Suprapubic skin (tissue), 4 donors: ENCODE data around the gene NDUFS8. TPM values are rescaled to one million over a fixed set of nuclear protein-coding genes. Genes with fewer than 3 reads are reported as not detected.

Source experiments
- DNase-seq, 2 donors: peaks; one replicate each; pipeline ENCODE4 v3.0.0-alpha.2; 2019; ENCODE audit warnings: low spot score in 2 of 2
- H3K27ac ChIP-seq: fragments of 200-600 bp; sonication (generic); one replicate; pipeline ENCODE4 v1.5.1; 2019
- H3K27me3 ChIP-seq: fragments of 200-600 bp; sonication (generic); one replicate; pipeline ENCODE4 v1.5.1; 2019
- H3K36me3 ChIP-seq: fragments of 200-600 bp; sonication (generic); one replicate; pipeline ENCODE4 v1.5.1; 2019
- H3K4me1 ChIP-seq: fragments of 200-600 bp; sonication (generic); one replicate; pipeline ENCODE4 v1.5.1; 2019
- H3K4me3 ChIP-seq: fragments of 200-600 bp; sonication (generic); one replicate; pipeline ENCODE4 v1.5.1; 2019; ENCODE audit warnings: mild to moderate bottlenecking
- H3K9me3 ChIP-seq: fragments of 200-600 bp; sonication (generic); one replicate; pipeline ENCODE4 v1.5.1; 2019
- EP300 ChIP-seq: sonication (generic); formaldehyde crosslinking; IDR thresholded peaks from one replicate; pipeline ENCODE4 v1.6.1; 2017; ENCODE audit warnings: antibody characterized with exemption
- POLR2A ChIP-seq, 2 donors: fragments of 450-650 bp; IDR thresholded peaks; one replicate each; pipeline ENCODE4 v1.6.1; 2017; ENCODE audit warnings: antibody characterized with exemption in 2 of 2, mild to moderate bottlenecking in 2 of 2, moderate library complexity in 2 of 2
- POLR2AphosphoS5 ChIP-seq, 3 donors: sonication (generic); formaldehyde crosslinking; IDR thresholded peaks; one replicate each; pipeline ENCODE4 v1.6.1; 2017; ENCODE audit warnings: antibody characterized with exemption in 3 of 3
- WGBS: methylation state at CpG from one replicate; pipeline ENCODE4 v1.1.5; 2018; 5-methylcytosine and 5-hydroxymethylcytosine counted together
- total RNA-seq, 4 donors: library from RNA; depleted of rRNA; stranded (reverse); fragments of >200 nt; gene quantifications; one replicate each; pipeline ENCODE4 v1.1.0, GENCODE V29; 2016
- TF ChIP-seq, protein P1 (sequence below), 2 donors: fragments of 200-600 bp in 1 of 2; fragments of 450-650 bp in 1 of 2; sonication (generic) in 1 of 2; IDR thresholded peaks; one replicate each; pipeline ENCODE4 v1.5.1; 2016 to 2019; ENCODE audit warnings: antibody characterized with exemption in 2 of 2, mild to moderate bottlenecking in 1 of 2, moderate library complexity in 1 of 2

The NDUFS8 gene
- total RNA-seq, 4 donors from 2014 or later, result 90.8 to 155 (median 148) TPM

GRCh38 chr11:68056317-68057285 lies 26.1 kb downstream of the NDUFS8 start:
- 91% methylated on average over 12 of the region's 12 CpGs for WGBS
- H3K27ac ChIP-seq, result no peak overlapping the region
- no peaks in the 10 kb centered on the region for H3K4me1 ChIP-seq
- H3K4me3 ChIP-seq, result no peak overlapping the region
- DNase-seq, result no peak
- no peaks in the 10 kb centered on the region for H3K9me3 ChIP-seq
- TF ChIP-seq POLR2A (IDR thresholded peaks at IDR 0.05) (no peak), POLR2AphosphoS5 (IDR thresholded peaks at IDR 0.05) (no peak), EP300 (no peak)
- TF ChIP-seq, protein P1, sequence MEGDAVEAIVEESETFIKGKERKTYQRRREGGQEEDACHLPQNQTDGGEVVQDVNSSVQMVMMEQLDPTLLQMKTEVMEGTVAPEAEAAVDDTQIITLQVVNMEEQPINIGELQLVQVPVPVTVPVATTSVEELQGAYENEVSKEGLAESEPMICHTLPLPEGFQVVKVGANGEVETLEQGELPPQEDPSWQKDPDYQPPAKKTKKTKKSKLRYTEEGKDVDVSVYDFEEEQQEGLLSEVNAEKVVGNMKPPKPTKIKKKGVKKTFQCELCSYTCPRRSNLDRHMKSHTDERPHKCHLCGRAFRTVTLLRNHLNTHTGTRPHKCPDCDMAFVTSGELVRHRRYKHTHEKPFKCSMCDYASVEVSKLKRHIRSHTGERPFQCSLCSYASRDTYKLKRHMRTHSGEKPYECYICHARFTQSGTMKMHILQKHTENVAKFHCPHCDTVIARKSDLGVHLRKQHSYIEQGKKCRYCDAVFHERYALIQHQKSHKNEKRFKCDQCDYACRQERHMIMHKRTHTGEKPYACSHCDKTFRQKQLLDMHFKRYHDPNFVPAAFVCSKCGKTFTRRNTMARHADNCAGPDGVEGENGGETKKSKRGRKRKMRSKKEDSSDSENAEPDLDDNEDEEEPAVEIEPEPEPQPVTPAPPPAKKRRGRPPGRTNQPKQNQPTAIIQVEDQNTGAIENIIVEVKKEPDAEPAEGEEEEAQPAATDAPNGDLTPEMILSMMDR (IDR thresholded peaks at IDR 0.05), result no peak
- H3K36me3 ChIP-seq, result peaks cover 17% of the 10 kb centered on the region
- no peaks in the 10 kb centered on the region for H3K27me3 ChIP-seq

DNA sequence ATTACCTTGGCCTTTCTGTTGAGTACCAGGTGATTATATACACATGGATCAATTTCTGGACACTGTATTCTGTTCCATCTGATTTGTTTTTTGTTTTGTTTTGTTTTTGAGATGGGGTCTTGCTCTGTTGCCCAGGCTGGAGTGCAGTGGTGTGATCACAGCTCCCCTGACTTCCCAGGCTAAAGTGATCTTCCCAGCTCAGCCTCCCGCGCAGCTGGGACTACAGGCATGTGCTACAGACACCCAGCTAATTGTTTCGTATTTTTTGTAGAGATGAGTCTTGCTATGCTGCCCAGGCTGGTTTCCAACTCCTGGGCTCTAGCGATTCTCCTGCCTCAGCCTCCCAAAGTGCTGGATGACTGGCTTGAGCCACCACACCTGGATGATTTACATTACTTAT lies 27.3 kb downstream of the NDUFS8 start:
- Histone ChIP-seq H3K4me1 (no peaks in the 10 kb centered on the region), H3K9me3 (no peaks in the 10 kb centered on the region), H3K27ac (no peak overlapping the region), H3K36me3 (peaks cover 20% of the 10 kb centered on the region), H3K27me3 (no peaks in the 10 kb centered on the region), H3K4me3 (no peak overlapping the region)
- no peak for TF ChIP-seq POLR2AphosphoS5 (IDR thresholded peaks at IDR 0.05)
- TF ChIP-seq, protein P1 (IDR thresholded peaks at IDR 0.05), result no peak
- no peak for TF ChIP-seq POLR2A (IDR thresholded peaks at IDR 0.05)
- 95% methylated on average over 4 of the region's 4 CpGs for WGBS
- no peak for DNase-seq

DNA sequence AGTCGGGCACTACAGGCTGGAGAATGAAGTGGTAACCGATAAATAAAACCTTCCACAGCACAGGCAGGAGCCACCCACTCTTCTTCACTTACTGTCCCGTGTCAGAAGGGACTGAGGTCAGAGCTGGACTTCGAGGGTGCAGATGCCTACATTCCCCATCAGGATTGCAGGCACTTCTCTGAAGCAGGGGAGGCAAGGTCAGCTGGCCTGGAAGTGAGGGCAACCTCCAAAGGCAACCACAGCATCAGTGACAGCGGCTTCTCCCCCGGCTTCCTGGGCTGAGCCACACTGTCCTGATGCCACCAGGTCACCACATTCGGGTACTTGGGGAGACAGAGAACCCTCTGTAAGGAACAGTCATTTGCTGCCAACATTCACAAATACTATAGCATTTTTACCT lies 31.0 kb downstream of the NDUFS8 start:
- H3K9me3 ChIP-seq, result no peaks in the 10 kb centered on the region
- H3K4me3 ChIP-seq, result no peak overlapping the region
- peaks cover 50% of the 10 kb centered on the region for H3K36me3 ChIP-seq
- DNase-seq, result no peak
- H3K27ac ChIP-seq, result no peak overlapping the region
- H3K4me1 ChIP-seq, result no peaks in the 10 kb centered on the region
- TF ChIP-seq, protein P1 (IDR thresholded peaks at IDR 0.05), result no peak
- TF ChIP-seq EP300 (no peak), POLR2AphosphoS5 (IDR thresholded peaks at IDR 0.05) (no peak), POLR2A (IDR thresholded peaks at IDR 0.05) (no peak)
- no peaks in the 10 kb centered on the region for H3K27me3 ChIP-seq
- WGBS, result 91% methylated on average over 7 of the region's 7 CpGs

DNA sequence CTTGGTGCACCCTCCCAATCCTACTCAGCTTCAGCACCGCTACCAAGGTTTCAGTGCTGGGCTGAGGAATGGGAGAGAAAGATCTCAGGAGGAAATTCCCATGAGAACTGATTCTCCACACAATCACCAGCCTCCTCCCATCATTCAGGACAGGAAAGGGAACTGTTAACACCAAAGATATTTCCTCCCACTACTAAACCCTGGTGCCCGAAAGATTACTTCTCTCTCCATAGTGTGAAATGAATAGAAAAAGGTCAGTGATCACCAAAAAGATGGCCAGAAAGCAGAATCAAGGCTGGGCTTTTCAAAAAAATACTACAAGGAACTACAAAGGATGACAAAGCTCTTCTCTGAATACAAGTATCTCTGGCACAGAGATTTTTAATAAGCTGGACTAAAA lies 34.4 kb downstream of the NDUFS8 start:
- no peak overlapping the region for H3K27ac ChIP-seq
- no peaks in the 10 kb centered on the region for H3K4me1 ChIP-seq
- H3K4me3 ChIP-seq, result no peak overlapping the region
- H3K27me3 ChIP-seq, result no peaks in the 10 kb centered on the region
- H3K36me3 ChIP-seq, result peaks cover 70% of the 10 kb centered on the region
- DNase-seq, result no peak
- no peak for TF ChIP-seq POLR2AphosphoS5 (IDR thresholded peaks at IDR 0.05)
- no peak for TF ChIP-seq EP300
- TF ChIP-seq, protein P1 (IDR thresholded peaks at IDR 0.05), result no peak
- TF ChIP-seq POLR2A (IDR thresholded peaks at IDR 0.05), result no peak
- no peaks in the 10 kb centered on the region for H3K9me3 ChIP-seq
- WGBS, result 89% methylated on average over 2 of the region's 2 CpGs

GRCh38 chr11:68065841-68066240 lies 35.4 kb downstream of the NDUFS8 start:
- TF ChIP-seq EP300, result no peak
- no peak for TF ChIP-seq POLR2A (IDR thresholded peaks at IDR 0.05)
- no peak for TF ChIP-seq POLR2AphosphoS5 (IDR thresholded peaks at IDR 0.05)
- TF ChIP-seq, protein P1 (IDR thresholded peaks at IDR 0.05), result no peak
- DNase-seq, result no peak
- Histone ChIP-seq H3K27ac (no peak overlapping the region), H3K4me1 (no peaks in the 10 kb centered on the region), H3K9me3 (no peaks in the 10 kb centered on the region), H3K4me3 (no peak overlapping the region), H3K27me3 (no peaks in the 10 kb centered on the region), H3K36me3 (peaks cover 73% of the 10 kb centered on the region)
- 89% methylated on average over 5 of the region's 5 CpGs for WGBS
